K562 (cell line): ENCODE results near the gene GLOD4. TPM values are rescaled to one million over a fixed set of nuclear protein-coding genes. Genes with fewer than 3 reads are reported as not detected.

Experiments
- CREM ChIP-seq: IDR thresholded peaks from 2 replicates; pipeline ENCODE4 v1.6.1; 2014; ENCODE audit warnings: antibody characterized with exemption, low read depth
- E2F5 ChIP-seq: sonication (generic); formaldehyde crosslinking; IDR thresholded peaks from 2 replicates; pipeline ENCODE4 v1.8.0; 2022; ENCODE audit warnings: mild to moderate bottlenecking, missing genetic modification reagents
- ESRRA ChIP-seq: fragments of 450-650 bp; IDR thresholded peaks from 2 replicates; pipeline ENCODE4 v1.6.1; 2014; ENCODE audit warnings: low read depth, mild to moderate bottlenecking, moderate library complexity, borderline replicate concordance
- FUS ChIP-seq: fragments of 200-400 bp; formaldehyde crosslinking; optimal IDR thresholded peaks from 2 replicates; pipeline ENCODE3; 2017; ENCODE audit warnings: low read depth, low read length
- GABPB1 ChIP-seq: sonication (generic); formaldehyde crosslinking; IDR thresholded peaks from 2 replicates; pipeline ENCODE4 v1.8.0; 2022; ENCODE audit warnings: mild to moderate bottlenecking, missing genetic modification reagents
- GATAD2B ChIP-seq: fragments of 450-650 bp; IDR thresholded peaks from 2 replicates; pipeline ENCODE4 v1.6.1; 2017; ENCODE audit warnings: mild to moderate bottlenecking, borderline replicate concordance
- HIVEP1 ChIP-seq: fragments of 250-450 bp; sonication (Bioruptor Pico); IDR thresholded peaks from 2 replicates; pipeline ENCODE4 v1.4.0; 2020; ENCODE audit warnings: mild to moderate bottlenecking
- KDM4B ChIP-seq, 2 experiments: fragments of 450-650 bp in 1 of 2; sonication (generic) in 1 of 2; IDR thresholded peaks; 2 replicates each; pipeline ENCODE4 v1.6.1; 2016 to 2017; ENCODE audit warnings: borderline replicate concordance in 2 of 2, antibody characterized with exemption in 1 of 2, low read depth in 1 of 2, mild to moderate bottlenecking in 1 of 2
- L3MBTL2 ChIP-seq: fragments of 450-650 bp; IDR thresholded peaks from 2 replicates; pipeline ENCODE4 v1.6.1; 2016; ENCODE audit warnings: mild to moderate bottlenecking, moderate library complexity
- YY1 ChIP-seq, 3 experiments: IDR thresholded peaks; 2 replicates each; pipeline ENCODE4 v1.6.1; 2011; ENCODE audit warnings: low read length in 2 of 3, mild to moderate bottlenecking in 2 of 3, moderate library complexity in 2 of 3, borderline replicate concordance in 1 of 3, control low read depth in 1 of 3, low read depth in 1 of 3; ENCODE audit not compliant: insufficient read depth in 3 of 3, insufficient replicate concordance in 2 of 3, control insufficient read depth in 1 of 3, insufficient read length in 1 of 3; ENCODE audit errors: extremely low read depth in 1 of 3
- ZBTB26 ChIP-seq: fragments of 450-650 bp; formaldehyde crosslinking; IDR thresholded peaks from 2 replicates; pipeline ENCODE4 v1.4.0; 2022; ENCODE audit warnings: missing genetic modification characterization
- ZFX ChIP-seq: sonication (generic); formaldehyde crosslinking; IDR thresholded peaks from 2 replicates; pipeline ENCODE4 v1.8.0; 2022; ENCODE audit warnings: mild to moderate bottlenecking, missing genetic modification reagents, moderate library complexity
- polyA plus RNA-seq, 8 experiments: library from polyadenylated mRNA; depleted of rRNA in 4 of 8; stranded (reverse) in 5 of 8; unstranded in 3 of 8; fragments of >200 nt; fragmentation: Nextera tagmentation in 2 of 8; fragmentation: Illumina TruSeq in 1 of 8; extraction: Ambion mirVana in 2 of 8; extraction: Trizol in 1 of 8; gene quantifications; 2 replicates each; pipeline versions ENCODE4 v1.2.1 to v1.2.3, GENCODE V29; 2011 to 2014; ENCODE audit warnings: inconsistent platforms in 1 of 8, missing spikeins in 1 of 8
- total RNA-seq, 7 experiments: library from RNA; depleted of rRNA in 6 of 7; stranded (reverse); fragments of >200 nt in 6 of 7; fragmentation: Illumina TruSeq in 2 of 7; extraction: Trizol in 2 of 7; gene quantifications; 2 replicates each; pipeline versions ENCODE4 v1.2.1 to v1.2.3, GENCODE V29; 2011 to 2021; ENCODE audit warnings: low replicate concordance in 1 of 7
- TF ChIP-seq, protein P1 (sequence below), 2 experiments: fragments of 450-650 bp; formaldehyde crosslinking in 1 of 2; IDR thresholded peaks; 2 replicates each; pipeline versions ENCODE4 v1.4.0 to v1.6.1; 2014 to 2020; ENCODE audit warnings: mild to moderate bottlenecking in 2 of 2, borderline replicate concordance in 1 of 2, low read depth in 1 of 2

GLOD4 gene
- total and polyA plus RNA-seq, 9 of the 15 experiments (the other 6 are each of a cell fraction or from before 2014, with no cell fraction given) = 52.0 to 109 (median 64.9) TPM

GRCh38 chr17:752002-752619 is 30.0 kb downstream of the GLOD4 start, which contains the start of gene GEMIN4 (continued):
- peak; percentile 62 for TF ChIP-seq GABPB1 (CRISPR knock-in tag)
- peak; percentile 10; the same call in 1 of the 2 replicates for TF ChIP-seq ESRRA
- TF ChIP-seq, protein P1, sequence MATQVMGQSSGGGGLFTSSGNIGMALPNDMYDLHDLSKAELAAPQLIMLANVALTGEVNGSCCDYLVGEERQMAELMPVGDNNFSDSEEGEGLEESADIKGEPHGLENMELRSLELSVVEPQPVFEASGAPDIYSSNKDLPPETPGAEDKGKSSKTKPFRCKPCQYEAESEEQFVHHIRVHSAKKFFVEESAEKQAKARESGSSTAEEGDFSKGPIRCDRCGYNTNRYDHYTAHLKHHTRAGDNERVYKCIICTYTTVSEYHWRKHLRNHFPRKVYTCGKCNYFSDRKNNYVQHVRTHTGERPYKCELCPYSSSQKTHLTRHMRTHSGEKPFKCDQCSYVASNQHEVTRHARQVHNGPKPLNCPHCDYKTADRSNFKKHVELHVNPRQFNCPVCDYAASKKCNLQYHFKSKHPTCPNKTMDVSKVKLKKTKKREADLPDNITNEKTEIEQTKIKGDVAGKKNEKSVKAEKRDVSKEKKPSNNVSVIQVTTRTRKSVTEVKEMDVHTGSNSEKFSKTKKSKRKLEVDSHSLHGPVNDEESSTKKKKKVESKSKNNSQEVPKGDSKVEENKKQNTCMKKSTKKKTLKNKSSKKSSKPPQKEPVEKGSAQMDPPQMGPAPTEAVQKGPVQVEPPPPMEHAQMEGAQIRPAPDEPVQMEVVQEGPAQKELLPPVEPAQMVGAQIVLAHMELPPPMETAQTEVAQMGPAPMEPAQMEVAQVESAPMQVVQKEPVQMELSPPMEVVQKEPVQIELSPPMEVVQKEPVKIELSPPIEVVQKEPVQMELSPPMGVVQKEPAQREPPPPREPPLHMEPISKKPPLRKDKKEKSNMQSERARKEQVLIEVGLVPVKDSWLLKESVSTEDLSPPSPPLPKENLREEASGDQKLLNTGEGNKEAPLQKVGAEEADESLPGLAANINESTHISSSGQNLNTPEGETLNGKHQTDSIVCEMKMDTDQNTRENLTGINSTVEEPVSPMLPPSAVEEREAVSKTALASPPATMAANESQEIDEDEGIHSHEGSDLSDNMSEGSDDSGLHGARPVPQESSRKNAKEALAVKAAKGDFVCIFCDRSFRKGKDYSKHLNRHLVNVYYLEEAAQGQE (IDR thresholded peaks at IDR 0.05; ENCODE audit: borderline replicate concordance) = 0 out of 2 replicates have a peak, but pooled peaks have one; percentile 5
- TF ChIP-seq, protein P1 (CRISPR knock-in tag; IDR thresholded peaks at IDR 0.05; ENCODE audit: low read depth) = no peak
- peak; percentile 42; the same call in 1 of the 2 replicates for TF ChIP-seq E2F5 (CRISPR knock-in tag)
- TF ChIP-seq KDM4B (IDR thresholded peaks at IDR 0.05; ENCODE audit: borderline replicate concordance in 2 of 2, low read depth in 1 of 2) = peak in 1 of 2 experiments; percentile 15; a peak in 1 of 4 replicates
- peak; percentile 94 for TF ChIP-seq ZFX (CRISPR knock-in tag)
- TF ChIP-seq GATAD2B = 0 out of 2 replicates have a peak, but pooled peaks have one; percentile 16
- TF ChIP-seq FUS = peak; percentile 24
- peak; percentile 67 for TF ChIP-seq CREM
- TF ChIP-seq HIVEP1 (CRISPR knock-in tag) = no peak
- 0 out of 2 replicates have a peak, but pooled peaks have one; percentile 37 for TF ChIP-seq ZBTB26 (CRISPR knock-in tag)
- TF ChIP-seq L3MBTL2 = peak; percentile 83
- peak in 1 of 3 experiments; percentile 46 for TF ChIP-seq YY1 (IDR thresholded peaks at IDR 0.05; ENCODE audit: borderline replicate concordance in 1 of 3, control insufficient read depth in 1 of 3, extremely low read depth in 1 of 3, insufficient read depth in 3 of 3, insufficient read length in 1 of 3, insufficient replicate concordance in 2 of 3, low read depth in 1 of 3, low read length in 2 of 3)
